Mesothelial cell of epicardium (in vitro differentiated cells): ENCODE measurements around the gene TRIP10. TPM values are rescaled to one million over a fixed set of nuclear protein-coding genes. Genes with fewer than 3 reads are reported as not detected.
"Not testable (repeated sequence)": the region's sequence is repeated elsewhere in the genome, so short reads cannot be mapped to it uniquely, and the experiment has no call there.

Source experiments
- DNase-seq, 2 experiments: peaks; one replicate each; pipeline ENCODE4 v3.0.0; 2021; ENCODE audit warnings: low spot score in 2 of 2; ENCODE audit not compliant: unreplicated experiment in 2 of 2
- H3K27ac Mint-ChIP-seq: 2 replicates; pipeline ENCODE4 v1.8.0; 2021; ENCODE audit warnings: mixed read lengths
- H3K27me3 Mint-ChIP-seq: 2 replicates; pipeline ENCODE4 v1.8.0; 2021; ENCODE audit warnings: low read depth, mixed read lengths
- H3K36me3 Mint-ChIP-seq: 2 replicates; pipeline ENCODE4 v1.8.0; 2021; ENCODE audit warnings: mixed read lengths
- H3K4me1 Mint-ChIP-seq: 2 replicates; pipeline ENCODE4 v1.8.0; 2021; ENCODE audit warnings: mixed read lengths
- H3K4me3 Mint-ChIP-seq: 2 replicates; pipeline ENCODE4 v1.8.0; 2021; ENCODE audit warnings: mild to moderate bottlenecking, moderate library complexity, mixed read lengths
- H3K9me3 Mint-ChIP-seq: 2 replicates; pipeline ENCODE4 v1.8.0; 2021; ENCODE audit warnings: mixed read lengths
- CTCF ChIP-seq: fragments of 200-600 bp; sonication (generic); IDR thresholded peaks from one replicate; pipeline ENCODE4 v1.5.0; 2021; ENCODE audit warnings: antibody characterized with exemption; ENCODE audit not compliant: unreplicated experiment
- total RNA-seq: library from RNA; stranded (reverse); gene quantifications from 3 replicates; pipeline ENCODE4 v1.2.1, GENCODE V29; 2021

Gene TRIP10
- total RNA-seq, 1 donor from 2014 or later = 73.2 TPM

GRCh38 chr19:6761053-6761676 lies 21.7 kb downstream of the TRIP10 start:
- no peak overlapping the region for H3K27ac Mint-ChIP-seq
- no peak overlapping the region for H3K4me3 Mint-ChIP-seq
- peaks cover 7% of the 10 kb centered on the region for H3K27me3 Mint-ChIP-seq
- no peaks in the 10 kb centered on the region for H3K9me3 Mint-ChIP-seq
- TF ChIP-seq CTCF = no peak
- H3K36me3 Mint-ChIP-seq = no peaks in the 10 kb centered on the region
- DNase-seq = no peak
- H3K4me1 Mint-ChIP-seq = peaks cover 10% of the 10 kb centered on the region

- not testable (repeated sequence) for H3K9me3 Mint-ChIP-seq, H3K36me3 Mint-ChIP-seq, H3K4me3 Mint-ChIP-seq, H3K27ac Mint-ChIP-seq, DNase-seq
- H3K4me1 Mint-ChIP-seq = peaks cover 18% of the 10 kb centered on the region
- peaks cover 17% of the 10 kb centered on the region for H3K27me3 Mint-ChIP-seq
Measured at GRCh38 chr19:6762253-6762797, 22.8 kb downstream of the TRIP10 start.

GRCh38 chr19:6765738-6766356 lies 26.4 kb downstream of the TRIP10 start:
- peaks cover 21% of the 10 kb centered on the region for H3K4me1 Mint-ChIP-seq
- peaks cover 26% of the 10 kb centered on the region for H3K27me3 Mint-ChIP-seq
- peak overlapping the region; percentile 68 for H3K4me3 Mint-ChIP-seq
- H3K27ac Mint-ChIP-seq = peak overlapping the region; percentile 94
- no peak for TF ChIP-seq CTCF
- no peaks in the 10 kb centered on the region for H3K9me3 Mint-ChIP-seq
- peak in 1 of 2 experiments; percentile 70 for DNase-seq
- no peaks in the 10 kb centered on the region for H3K36me3 Mint-ChIP-seq

GRCh38 chr19:6766357-6767080 lies 27.0 kb downstream of the TRIP10 start:
- H3K27ac Mint-ChIP-seq = peak overlapping the region; percentile 94
- no peak for TF ChIP-seq CTCF
- no peaks in the 10 kb centered on the region for H3K36me3 Mint-ChIP-seq
- no peaks in the 10 kb centered on the region for H3K9me3 Mint-ChIP-seq
- peak overlapping the region; percentile 68 for H3K4me3 Mint-ChIP-seq
- no peak for DNase-seq
- H3K27me3 Mint-ChIP-seq = peaks cover 26% of the 10 kb centered on the region
- peaks cover 21% of the 10 kb centered on the region for H3K4me1 Mint-ChIP-seq

- Mint-ChIP-seq H3K36me3 (no peaks in the 10 kb centered on the region), H3K9me3 (no peaks in the 10 kb centered on the region), H3K4me3 (peak overlapping the region; percentile 68), H3K27me3 (peaks cover 26% of the 10 kb centered on the region), H3K4me1 (peaks cover 21% of the 10 kb centered on the region), H3K27ac (peak overlapping the region; percentile 94)
- TF ChIP-seq CTCF = no peak
- DNase-seq = no peak
Measured at GRCh38 chr19:6767081-6767356, 27.5 kb downstream of the TRIP10 start.
